ENCODE results near the gene PWWP2B. TPM values are rescaled to one million over a fixed set of nuclear protein-coding genes. Genes with fewer than 3 reads are reported as not detected.

PWWP2B gene
- total and polyA plus RNA-seq, 10 of the 15 experiments (the other 5 are each of a cell fraction or from before 2014, with no cell fraction given) = 0.04 to 0.87 (median 0.35) TPM; not detected in 4

DNA sequence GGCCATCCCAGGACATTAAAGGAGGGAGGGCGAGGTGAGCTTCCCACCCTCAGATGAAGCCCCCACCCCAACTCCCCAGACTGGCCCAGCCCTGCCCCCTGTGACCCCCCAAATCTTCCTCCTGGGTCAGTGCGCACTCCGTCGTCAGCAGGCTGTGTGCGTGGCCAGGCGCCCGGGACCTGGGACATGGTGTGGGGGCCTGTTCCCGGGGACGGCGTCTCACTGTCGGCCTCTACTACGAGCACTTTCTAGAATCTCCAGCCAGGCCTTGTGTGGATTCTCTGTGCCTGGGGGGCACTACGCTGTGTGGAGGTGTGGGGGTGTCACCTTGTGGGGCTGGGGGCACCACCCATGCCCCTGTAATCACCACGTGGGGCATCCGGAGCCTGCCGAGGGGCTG lies 9.8 kb downstream of the PWWP2B start:
- ChIA-PET SMC1A (ENCODE audit: uncharacterized antibody, unreplicated experiment) (no interaction called here), POLR2A (no interaction called here), RAD21 (ENCODE audit: unreplicated experiment) (no interaction called here), CTCF (no interaction called here)
- TF ChIP-seq ZSCAN29 (IDR thresholded peaks at IDR 0.05) (no peak), EED (IDR thresholded peaks at IDR 0.05; ENCODE audit: low read depth) (no peak), ZNF274 (IDR thresholded peaks at IDR 0.05; ENCODE audit: insufficient read depth, insufficient read length) (no peak), ZBTB40 (IDR thresholded peaks at IDR 0.05; ENCODE audit: borderline replicate concordance) (no peak), RAD21 (IDR thresholded peaks at IDR 0.05; ENCODE audit: insufficient read depth, low read depth, low read length) (no peak), ZNF622 (IDR thresholded peaks at IDR 0.05) (no peak), RB1 (IDR thresholded peaks at IDR 0.05; ENCODE audit: borderline replicate concordance) (no peak), EP300 (IDR thresholded peaks at IDR 0.05; ENCODE audit: borderline replicate concordance in 1 of 2, control insufficient read depth in 1 of 2, low read depth in 2 of 2, low read length in 2 of 2) (no peak), NBN (IDR thresholded peaks at IDR 0.05) (no peak), JUND (IDR thresholded peaks at IDR 0.05; ENCODE audit: low read depth, low read length) (no peak), PML (IDR thresholded peaks at IDR 0.05; ENCODE audit: low read length) (no peak), BCL11A (IDR thresholded peaks at IDR 0.05; ENCODE audit: low read depth, low read length) (no peak)
- H3K4me1 ChIP-seq (ENCODE audit: control insufficient read depth, insufficient read depth, low read length) = no peaks in the 10 kb centered on the region
- no TSS peak for BruUV-seq (replicated peaks)
- no peaks in the 10 kb centered on the region for H3K9me3 ChIP-seq (replicated peaks; ENCODE audit: control insufficient read depth, insufficient read depth, low read length)
- ATAC-seq (no peak), FAIRE-seq (no peak), DNase-seq (ENCODE audit: low read depth, low spot score) (no peak)
- no peaks in the 10 kb centered on the region for H3K27me3 ChIP-seq (replicated peaks in 1 of 2; ENCODE audit: control insufficient read depth in 2 of 2, insufficient read depth in 2 of 2, low read length in 1 of 2)
- H3K4me2 ChIP-seq (ENCODE audit: control insufficient read depth, insufficient read depth) = no peak overlapping the region
- in situ Hi-C loops (cut with MboI) (no loop called here), intact Hi-C loops (cut with micrococcal nuclease; ENCODE audit: unreplicated experiment) (no loop called here)
- 74% methylated on average over 16 of the region's 16 CpGs for WGBS (ENCODE audit: insufficient coverage, insufficient replicate concordance, low lambda C conversion rate, missing lambda C conversion rate)
- H2AFZ ChIP-seq (ENCODE audit: control insufficient read depth, low read depth, low read length) = no peak overlapping the region
- H3K9ac ChIP-seq (ENCODE audit: control insufficient read depth, insufficient read depth, low read length) = no peak overlapping the region
- H3K4me3 ChIP-seq = no peak overlapping the region
- H4K20me1 ChIP-seq (ENCODE audit: control insufficient read depth, insufficient read depth) = no peaks in the 10 kb centered on the region
- no peak overlapping the region for H3K27ac ChIP-seq (ENCODE audit: control insufficient read depth, insufficient read depth)
- H3K79me2 ChIP-seq (ENCODE audit: control insufficient read depth, insufficient read depth, low read length) = no peaks in the 10 kb centered on the region
- no peaks in the 10 kb centered on the region for H3K36me3 ChIP-seq (ENCODE audit: control insufficient read depth in 2 of 2, insufficient read depth in 2 of 2, low read length in 1 of 2)
